HepG2 (cell line): ENCODE measurements around the gene TMEM145.

Source experiments
- CEBPB ChIP-seq: IDR thresholded peaks from 2 replicates; pipeline ENCODE4 v1.6.1; 2011; ENCODE audit warnings: low read depth, low read length, improper control_type of control experiment, borderline replicate concordance
- EZH2 ChIP-seq: conservative IDR thresholded peaks from 2 replicates; pipeline ENCODE4 v1.6.1; 2012; ENCODE audit warnings: mild to moderate bottlenecking, low read depth, low read length, moderate library complexity
- TEAD3 ChIP-seq: optimal IDR thresholded peaks from 2 replicates; pipeline ENCODE3; 2016; ENCODE audit warnings: borderline replicate concordance
- TF ChIP-seq, protein P1 (sequence below): sonication (generic); formaldehyde crosslinking; IDR thresholded peaks from 2 replicates; pipeline ENCODE4 v1.5.0; 2020; ENCODE audit warnings: mild to moderate bottlenecking, missing genetic modification reagents, moderate library complexity

DNA sequence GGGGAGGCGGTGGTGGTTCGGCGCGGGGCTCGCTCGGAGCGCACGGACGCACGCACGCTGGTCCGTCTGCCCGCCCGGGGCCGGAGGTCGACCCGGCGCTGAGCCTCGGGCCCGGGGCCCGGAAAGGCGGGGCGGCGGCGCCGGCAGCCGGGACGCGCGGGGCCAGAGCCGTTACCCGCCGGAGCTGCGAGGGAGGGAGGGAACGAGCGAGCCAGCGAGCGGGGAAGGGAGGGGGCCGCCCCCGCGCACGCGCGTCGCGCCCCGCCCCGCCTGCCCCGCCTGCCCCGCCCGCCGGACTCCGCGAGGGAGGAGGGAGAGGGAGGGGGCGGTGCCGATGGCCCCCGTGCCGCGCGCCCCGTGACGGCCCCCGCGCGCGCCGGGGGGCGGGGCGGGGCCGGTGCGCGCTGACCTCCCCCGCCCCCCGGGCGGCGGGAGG, 29.0 kb upstream of the TMEM145 start:
- TF ChIP-seq, protein P1, sequence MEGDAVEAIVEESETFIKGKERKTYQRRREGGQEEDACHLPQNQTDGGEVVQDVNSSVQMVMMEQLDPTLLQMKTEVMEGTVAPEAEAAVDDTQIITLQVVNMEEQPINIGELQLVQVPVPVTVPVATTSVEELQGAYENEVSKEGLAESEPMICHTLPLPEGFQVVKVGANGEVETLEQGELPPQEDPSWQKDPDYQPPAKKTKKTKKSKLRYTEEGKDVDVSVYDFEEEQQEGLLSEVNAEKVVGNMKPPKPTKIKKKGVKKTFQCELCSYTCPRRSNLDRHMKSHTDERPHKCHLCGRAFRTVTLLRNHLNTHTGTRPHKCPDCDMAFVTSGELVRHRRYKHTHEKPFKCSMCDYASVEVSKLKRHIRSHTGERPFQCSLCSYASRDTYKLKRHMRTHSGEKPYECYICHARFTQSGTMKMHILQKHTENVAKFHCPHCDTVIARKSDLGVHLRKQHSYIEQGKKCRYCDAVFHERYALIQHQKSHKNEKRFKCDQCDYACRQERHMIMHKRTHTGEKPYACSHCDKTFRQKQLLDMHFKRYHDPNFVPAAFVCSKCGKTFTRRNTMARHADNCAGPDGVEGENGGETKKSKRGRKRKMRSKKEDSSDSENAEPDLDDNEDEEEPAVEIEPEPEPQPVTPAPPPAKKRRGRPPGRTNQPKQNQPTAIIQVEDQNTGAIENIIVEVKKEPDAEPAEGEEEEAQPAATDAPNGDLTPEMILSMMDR (CRISPR knock-in tag) = no peak
- TF ChIP-seq TEAD3 (CRISPR knock-in tag) (no peak), EZH2 (no peak), CEBPB (no peak)
